HepG2 (cell line): ENCODE results near the gene AAGAB.

Source experiments
- ELK4 ChIP-seq: sonication (generic); formaldehyde crosslinking; IDR thresholded peaks from 2 replicates; pipeline ENCODE4 v1.9.0; 2021; ENCODE audit warnings: missing genetic modification reagents, borderline replicate concordance
- EZH2 ChIP-seq: conservative IDR thresholded peaks from 2 replicates; pipeline ENCODE4 v1.6.1; 2012; ENCODE audit warnings: mild to moderate bottlenecking, low read depth, low read length, moderate library complexity
- GABPA ChIP-seq, 2 experiments: IDR thresholded peaks; 2 replicates each; pipeline ENCODE4 v1.6.1; 2011 to 2016; ENCODE audit warnings: low read depth in 2 of 2, low read length in 1 of 2, missing biosample characterization in 1 of 2, missing genetic modification characterization in 1 of 2
- HIVEP1 ChIP-seq: sonication (generic); formaldehyde crosslinking; IDR thresholded peaks from 2 replicates; pipeline ENCODE4 v1.4.0; 2020; ENCODE audit warnings: mild to moderate bottlenecking, missing genetic modification reagents
- PBX3 ChIP-seq: sonication (generic); formaldehyde crosslinking; IDR thresholded peaks from 2 replicates; pipeline ENCODE4 v1.8.1; 2023; ENCODE audit warnings: missing genetic modification reagents, inconsistent platforms, borderline replicate concordance
- SMYD3 ChIP-seq: sonication (generic); formaldehyde crosslinking; IDR thresholded peaks from 2 replicates; pipeline ENCODE4 v1.8.1; 2023; ENCODE audit warnings: mild to moderate bottlenecking, missing genetic modification reagents
- TAF1 ChIP-seq: sonication (generic); formaldehyde crosslinking; IDR thresholded peaks from 2 replicates; pipeline ENCODE4 v1.4.0; 2020; ENCODE audit warnings: missing genetic modification reagents
- TBP ChIP-seq: sonication (generic); formaldehyde crosslinking; IDR thresholded peaks from 2 replicates; pipeline ENCODE4 v1.5.0; 2020; ENCODE audit warnings: missing genetic modification reagents
- USF2 ChIP-seq, 2 experiments: sonication (generic) in 1 of 2; formaldehyde crosslinking in 1 of 2; IDR thresholded peaks; 2 replicates each; pipeline versions ENCODE4 v1.5.1 to v1.6.1; 2011 to 2020; ENCODE audit warnings: borderline replicate concordance in 1 of 2, low read depth in 1 of 2, low read length in 1 of 2, mild to moderate bottlenecking in 1 of 2, missing genetic modification reagents in 1 of 2, moderate library complexity in 1 of 2
- ZNF124 ChIP-seq: sonication (generic); formaldehyde crosslinking; IDR thresholded peaks from 2 replicates; pipeline ENCODE4 v1.4.0; 2020; ENCODE audit warnings: missing genetic modification reagents
- ZNF501 ChIP-seq: sonication (generic); formaldehyde crosslinking; IDR thresholded peaks from 2 replicates; pipeline ENCODE4 v1.5.1; 2020; ENCODE audit warnings: mild to moderate bottlenecking, moderate library complexity, missing genetic modification reagents
- ZNF549 ChIP-seq: sonication (generic); formaldehyde crosslinking; IDR thresholded peaks from 2 replicates; pipeline ENCODE4 v1.5.0; 2020; ENCODE audit warnings: missing genetic modification reagents
- ZNF605 ChIP-seq: sonication (generic); formaldehyde crosslinking; IDR thresholded peaks from 2 replicates; pipeline ENCODE4 v1.8.0; 2022; ENCODE audit warnings: mild to moderate bottlenecking, missing genetic modification reagents
- ZZZ3 ChIP-seq: sonication (generic); formaldehyde crosslinking; IDR thresholded peaks from 2 replicates; pipeline ENCODE4 v1.4.0; 2020; ENCODE audit warnings: missing genetic modification reagents, mild to moderate bottlenecking, borderline replicate concordance

- no peak for TF ChIP-seq ZZZ3
- no peak for TF ChIP-seq ZNF549
- TF ChIP-seq EZH2, result no peak
- no peak for TF ChIP-seq PBX3
- no peak for TF ChIP-seq ZNF605
- TF ChIP-seq ZNF501 (CRISPR knock-in tag), result no peak
- TF ChIP-seq ZNF124 (CRISPR knock-in tag), result no peak
- no peak for TF ChIP-seq GABPA (IDR thresholded peaks at IDR 0.05; ENCODE audit: low read depth, low read length)
- TF ChIP-seq GABPA (CRISPR knock-in tag; IDR thresholded peaks at IDR 0.05; ENCODE audit: low read depth), result no peak
- no peak for TF ChIP-seq ELK4 (CRISPR knock-in tag)
- TF ChIP-seq USF2 (IDR thresholded peaks at IDR 0.05; ENCODE audit: low read depth, low read length), result no peak
- TF ChIP-seq USF2 (CRISPR knock-in tag; IDR thresholded peaks at IDR 0.05; ENCODE audit: borderline replicate concordance), result no peak
- no peak for TF ChIP-seq HIVEP1 (CRISPR knock-in tag)
- no peak for TF ChIP-seq SMYD3 (CRISPR knock-in tag)
- TF ChIP-seq TAF1 (CRISPR knock-in tag), result no peak
- TF ChIP-seq TBP, result no peak
These were observed 41.6 kb downstream of the AAGAB start for GRCh38 chr15:67212684-67213367.
